HG02571 (cell line): ENCODE measurements around the gene XRCC5.

Experiments
- ATAC-seq: cut with Tn5 transposase; IDR thresholded peaks from one replicate; pipeline ENCODE4 v1.9.1; 2021; ENCODE audit warnings: mild to moderate bottlenecking, moderate library complexity; ENCODE audit not compliant: unreplicated experiment

XRCC5 gene

GRCh38 chr2:216083464-216084281 lies 25.5 kb upstream of the XRCC5 start:
- no peak for ATAC-seq

GRCh38 chr2:216084547-216084946 lies 24.6 kb upstream of the XRCC5 start:
- no peak for ATAC-seq

GRCh38 chr2:216086207-216086893 lies 22.8 kb upstream of the XRCC5 start:
- ATAC-seq, result no peak

- ATAC-seq, result no peak
Observed at GRCh38 chr2:216090369-216090786, 18.8 kb upstream of the XRCC5 start.

- no peak for ATAC-seq
Observed at GRCh38 chr2:216092646-216093045, 16.5 kb upstream of the XRCC5 start.

GRCh38 chr2:216094701-216095100 lies 14.4 kb upstream of the XRCC5 start:
- no peak for ATAC-seq

- ATAC-seq, result no peak
Observed at GRCh38 chr2:216098421-216099334, 10.5 kb upstream of the XRCC5 start.

GRCh38 chr2:216101109-216101508 lies 8.0 kb upstream of the XRCC5 start:
- no peak for ATAC-seq

- ATAC-seq, result no peak
Observed at GRCh38 chr2:216103213-216103612, 5.9 kb upstream of the XRCC5 start.

GRCh38 chr2:216104691-216105090 lies 4.5 kb upstream of the XRCC5 start:
- ATAC-seq, result no peak

GRCh38 chr2:216107320-216107719 lies 1.8 kb upstream of the XRCC5 start:
- ATAC-seq, result no peak

GRCh38 chr2:216107760-216108159 lies 1.4 kb upstream of the XRCC5 start:
- ATAC-seq, result no peak

GRCh38 chr2:216108310-216108966 lies 710 bp upstream of the XRCC5 start:
- no peak for ATAC-seq

GRCh38 chr2:216109962-216110614 lies 940 bp downstream of the XRCC5 start:
- ATAC-seq, result no peak

GRCh38 chr2:216110620-216111019 lies 1.5 kb downstream of the XRCC5 start:
- ATAC-seq, result no peak

- no peak for ATAC-seq
Observed at GRCh38 chr2:216111122-216111521, 2.0 kb downstream of the XRCC5 start.

- ATAC-seq, result no peak
Observed at GRCh38 chr2:216112926-216113325, 3.8 kb downstream of the XRCC5 start.

GRCh38 chr2:216113572-216113971 lies 4.4 kb downstream of the XRCC5 start:
- ATAC-seq, result peak; percentile 59

GRCh38 chr2:216114382-216114713 lies 5.2 kb downstream of the XRCC5 start:
- ATAC-seq, result peak; percentile 3
